GM13977 (cell line): Measurements from ENCODE around the gene SPRYD3.

Experiments
- DNase-seq: peaks from one replicate; pipeline ENCODE4 v3.0.0; 2012; ENCODE audit warnings: low spot score
- in situ Hi-C: fragments of 300-500 bp; cut with MboI; formaldehyde crosslinking; loops from one replicate; pipeline ENCODE4 v1.12.0; 2022; ENCODE audit warnings: low sequenced_read_pairs, low pct_unique_long_range_greater_than_20kb, mixed read lengths, inconsistent platforms; ENCODE audit not compliant: unreplicated experiment
- TF ChIP-seq, protein P1 (sequence below): IDR thresholded peaks from 2 replicates; pipeline ENCODE4 v1.5.1; 2012; ENCODE audit warnings: mild to moderate bottlenecking, control low read depth; ENCODE audit not compliant: insufficient read depth; ENCODE audit errors: extremely low read depth, missing control alignments

SPRYD3 gene

GRCh38 chr12:53056901-53057300, 22.3 kb downstream of the SPRYD3 start:
- in situ Hi-C loops: no loop called here
- TF ChIP-seq, protein P1, sequence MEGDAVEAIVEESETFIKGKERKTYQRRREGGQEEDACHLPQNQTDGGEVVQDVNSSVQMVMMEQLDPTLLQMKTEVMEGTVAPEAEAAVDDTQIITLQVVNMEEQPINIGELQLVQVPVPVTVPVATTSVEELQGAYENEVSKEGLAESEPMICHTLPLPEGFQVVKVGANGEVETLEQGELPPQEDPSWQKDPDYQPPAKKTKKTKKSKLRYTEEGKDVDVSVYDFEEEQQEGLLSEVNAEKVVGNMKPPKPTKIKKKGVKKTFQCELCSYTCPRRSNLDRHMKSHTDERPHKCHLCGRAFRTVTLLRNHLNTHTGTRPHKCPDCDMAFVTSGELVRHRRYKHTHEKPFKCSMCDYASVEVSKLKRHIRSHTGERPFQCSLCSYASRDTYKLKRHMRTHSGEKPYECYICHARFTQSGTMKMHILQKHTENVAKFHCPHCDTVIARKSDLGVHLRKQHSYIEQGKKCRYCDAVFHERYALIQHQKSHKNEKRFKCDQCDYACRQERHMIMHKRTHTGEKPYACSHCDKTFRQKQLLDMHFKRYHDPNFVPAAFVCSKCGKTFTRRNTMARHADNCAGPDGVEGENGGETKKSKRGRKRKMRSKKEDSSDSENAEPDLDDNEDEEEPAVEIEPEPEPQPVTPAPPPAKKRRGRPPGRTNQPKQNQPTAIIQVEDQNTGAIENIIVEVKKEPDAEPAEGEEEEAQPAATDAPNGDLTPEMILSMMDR: no peak
- no peak for DNase-seq

DNA sequence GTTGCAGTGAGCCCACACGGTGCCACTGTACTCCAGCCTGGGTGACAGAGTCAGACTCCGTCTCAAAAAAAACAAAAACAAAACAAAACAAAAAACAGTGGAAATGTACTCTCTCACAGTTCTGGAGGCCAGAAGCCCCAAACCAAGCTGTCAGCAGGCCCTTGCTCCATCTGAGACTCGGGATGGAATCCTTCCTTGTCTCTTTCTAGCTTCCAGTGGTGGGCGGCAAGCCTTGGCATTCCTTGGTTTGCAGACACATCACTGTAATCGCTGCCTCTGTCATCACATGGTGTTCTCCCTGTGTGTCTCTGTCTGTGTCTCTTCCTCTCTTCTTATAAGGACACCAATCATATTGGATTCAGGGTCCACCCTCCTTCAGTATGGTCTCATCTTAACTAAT, 22.9 kb downstream of the SPRYD3 start:
- in situ Hi-C loops: no loop called here
- DNase-seq: no peak

GRCh38 chr12:53055471-53056266, 23.5 kb downstream of the SPRYD3 start:
- in situ Hi-C loops: no loop called here
- DNase-seq: no peak
- TF ChIP-seq, protein P1: no peak

More for the DNA sequence above, 22.9 kb downstream of the SPRYD3 start:
- TF ChIP-seq, protein P1: no peak

GRCh38 chr12:53054112-53054878, 24.9 kb downstream of the SPRYD3 start:
- in situ Hi-C loops: no loop called here
- peak; percentile 94 for DNase-seq
- TF ChIP-seq, protein P1: no peak

DNA sequence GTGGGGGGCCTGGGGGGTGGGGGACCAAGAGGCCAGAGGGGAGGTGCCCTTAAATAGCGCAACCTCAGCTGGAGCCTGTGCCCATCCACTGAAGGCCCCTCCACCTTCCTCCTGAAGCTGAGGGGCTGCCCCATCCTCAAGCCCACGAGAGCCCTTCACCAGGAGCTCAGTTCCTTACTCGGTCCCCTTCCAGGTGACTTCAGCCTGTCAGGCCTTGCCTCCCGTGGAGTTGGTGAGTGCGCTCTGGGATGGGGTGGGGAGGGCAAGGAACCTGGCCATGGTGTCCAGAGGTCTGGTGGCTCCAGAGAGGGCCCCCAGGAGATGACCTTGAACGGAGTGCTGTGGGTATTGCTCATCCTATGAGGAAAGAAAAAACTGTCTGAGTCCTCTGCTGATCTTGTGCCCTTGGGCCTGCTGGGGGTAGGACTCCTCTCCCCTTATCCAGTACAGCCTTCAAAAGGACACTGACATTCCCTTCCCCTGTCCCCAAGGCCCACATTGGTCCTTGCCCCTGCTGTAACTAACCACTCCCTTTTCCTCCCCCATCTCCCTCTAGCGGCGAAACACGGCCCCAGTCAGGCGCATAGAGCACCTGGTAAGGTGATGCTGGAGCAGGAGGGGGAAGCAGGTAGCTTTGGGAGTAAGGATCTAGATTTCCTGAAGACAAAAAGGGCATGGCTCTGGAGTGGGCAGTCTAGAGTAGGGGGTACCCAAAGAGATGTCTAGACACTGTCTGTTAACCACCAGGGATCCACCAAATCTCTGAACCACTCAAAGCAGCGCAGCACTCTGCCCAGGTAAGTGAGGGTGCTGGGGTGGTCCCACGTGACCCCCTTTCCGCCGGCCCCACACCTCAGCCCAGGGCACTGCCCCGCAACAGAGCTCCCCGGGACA, 25.7 kb downstream of the SPRYD3 start:
- no peak for DNase-seq
- TF ChIP-seq, protein P1: peak; percentile 71
- in situ Hi-C loops: no loop called here
